ENCODE measurements around the gene TENT5C.

Gene TENT5C

DNA sequence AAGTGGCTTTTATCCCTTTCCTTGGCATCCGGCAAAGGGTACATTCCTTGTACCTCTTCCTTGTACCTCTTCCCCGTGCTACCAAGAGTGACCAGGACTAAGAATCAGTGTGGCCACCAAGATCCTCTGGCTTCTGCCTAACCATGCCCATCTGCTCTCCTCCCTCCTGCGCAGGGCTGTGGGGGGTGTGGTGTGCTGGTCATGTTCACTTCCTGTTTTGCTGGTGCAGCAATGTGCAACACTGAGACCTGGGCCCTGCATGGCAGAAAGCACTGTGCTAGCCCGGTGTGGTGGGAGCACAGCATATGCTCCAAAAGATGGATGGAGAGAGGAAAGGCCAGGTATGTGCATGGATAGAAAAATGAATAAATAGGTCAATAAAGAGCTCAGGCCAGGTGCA lies 33.3 kb upstream of the TENT5C start:
- Histone ChIP-seq H2BK5ac (ENCODE audit: low read length) (no peak overlapping the region), H3K36me3 (replicated peaks in 1 of 2; ENCODE audit: control insufficient read depth in 2 of 2, insufficient read depth in 2 of 2, low read length in 2 of 2) (no peaks in the 10 kb centered on the region), H3K27ac (replicated peaks; ENCODE audit: low read length) (no peak overlapping the region), H3K9ac (ENCODE audit: low read depth, low read length, poor library complexity) (no peak overlapping the region), H3K23ac (ENCODE audit: low read depth, low read length, poor library complexity) (no peak overlapping the region), H3K4me3 (ENCODE audit: low read length in 2 of 2) (no peak overlapping the region), H4K8ac (ENCODE audit: low read depth, low read length) (no peak overlapping the region), H3K14ac (ENCODE audit: low read length) (no peak overlapping the region), H2AK5ac (ENCODE audit: low read depth, low read length) (peak overlapping the region; percentile 70), H2BK120ac (ENCODE audit: low read depth, low read length) (peak overlapping the region; percentile 72), H3K27me3 (ENCODE audit: control insufficient read depth in 3 of 3, insufficient read depth in 3 of 3, low read depth in 1 of 3, low read length in 3 of 3) (no peaks in the 10 kb centered on the region), H3K4me1 (ENCODE audit: control insufficient read depth in 2 of 2, insufficient read depth in 1 of 2, low read depth in 1 of 2, low read length in 2 of 2) (peaks cover 0 to 6% of the 10 kb centered on the region in 2 donors), H3K79me1 (ENCODE audit: low read depth, low read length) (no peaks in the 10 kb centered on the region), H2BK12ac (ENCODE audit: low read length) (no peak overlapping the region), H2AFZ (ENCODE audit: low read length) (no peak overlapping the region), H4K91ac (ENCODE audit: low read depth, low read length, poor library complexity) (no peak overlapping the region), H2BK15ac (ENCODE audit: low read length) (no peak overlapping the region), H3K4me2 (ENCODE audit: insufficient read depth, low read length, poor library complexity, severe bottlenecking) (no peak overlapping the region), H3K9me3 (replicated peaks in 1 of 2; ENCODE audit: control insufficient read depth in 2 of 2, insufficient read depth in 1 of 2, low read depth in 1 of 2, low read length in 2 of 2) (no peaks in the 10 kb centered on the region), H3K18ac (ENCODE audit: low read length) (peak overlapping the region; percentile 44), H3K4ac (ENCODE audit: low read length) (no peak overlapping the region)
- no CpG with 5 or more reads among the region's 4 CpGs for WGBS, 2 donors (ENCODE audit: extremely low coverage in 2 of 2, insufficient read length in 2 of 2, insufficient replicate concordance in 1 of 2)
- no peak for DNase-seq (ENCODE audit: low spot score)

DNA sequence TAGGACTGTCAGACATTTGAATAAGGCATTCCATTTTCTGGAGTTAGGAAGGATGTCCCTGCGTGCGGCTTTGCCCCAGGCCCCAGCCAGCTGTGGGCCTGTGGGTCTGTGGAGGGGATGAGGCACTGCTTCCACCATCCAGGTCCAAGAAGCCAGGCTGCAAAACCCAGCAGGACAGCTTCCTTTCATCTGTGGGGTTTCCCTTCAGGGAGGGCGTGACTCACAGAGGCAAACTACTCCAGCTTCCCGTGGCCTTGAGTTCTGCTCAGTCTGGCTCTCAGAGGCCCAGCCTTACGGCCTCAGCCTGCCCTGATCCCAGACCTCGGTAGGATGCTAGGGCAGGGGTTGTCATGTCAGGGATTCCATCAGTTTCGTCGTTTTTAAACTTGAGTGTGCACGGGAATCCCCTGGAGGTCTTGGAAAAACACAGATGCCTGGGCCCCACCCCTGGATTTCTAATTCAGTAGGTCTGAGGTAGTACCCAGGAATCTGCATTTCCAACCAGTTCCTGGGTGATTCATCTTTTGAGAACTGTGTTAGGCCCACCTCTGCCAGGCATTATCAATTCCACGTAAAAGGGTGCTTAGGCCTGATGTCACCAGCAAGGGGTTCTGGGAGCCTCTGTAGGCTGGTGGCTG lies 32.3 kb upstream of the TENT5C start:
- Histone ChIP-seq H3K4me3 (ENCODE audit: low read length in 2 of 2) (no peak overlapping the region), H2AK5ac (ENCODE audit: low read depth, low read length) (no peak overlapping the region), H3K79me1 (ENCODE audit: low read depth, low read length) (no peaks in the 10 kb centered on the region), H3K14ac (ENCODE audit: low read length) (no peak overlapping the region), H4K8ac (ENCODE audit: low read depth, low read length) (no peak overlapping the region), H2BK5ac (ENCODE audit: low read length) (no peak overlapping the region), H2BK15ac (ENCODE audit: low read length) (no peak overlapping the region), H3K18ac (ENCODE audit: low read length) (peak overlapping the region; percentile 15), H4K91ac (ENCODE audit: low read depth, low read length, poor library complexity) (no peak overlapping the region), H2AFZ (ENCODE audit: low read length) (no peak overlapping the region), H3K9me3 (replicated peaks in 1 of 2; ENCODE audit: control insufficient read depth in 2 of 2, insufficient read depth in 1 of 2, low read depth in 1 of 2, low read length in 2 of 2) (no peaks in the 10 kb centered on the region), H3K9ac (ENCODE audit: low read depth, low read length, poor library complexity) (no peak overlapping the region), H2BK12ac (ENCODE audit: low read length) (no peak overlapping the region), H3K4me2 (ENCODE audit: insufficient read depth, low read length, poor library complexity, severe bottlenecking) (no peak overlapping the region), H3K4ac (ENCODE audit: low read length) (no peak overlapping the region), H3K36me3 (replicated peaks in 1 of 2; ENCODE audit: control insufficient read depth in 2 of 2, insufficient read depth in 2 of 2, low read length in 2 of 2) (no peaks in the 10 kb centered on the region), H3K4me1 (ENCODE audit: control insufficient read depth in 2 of 2, insufficient read depth in 1 of 2, low read depth in 1 of 2, low read length in 2 of 2) (peaks cover 0 to 6% of the 10 kb centered on the region in 2 donors), H3K27ac (replicated peaks; ENCODE audit: low read length) (no peak overlapping the region), H3K23ac (ENCODE audit: low read depth, low read length, poor library complexity) (no peak overlapping the region), H2BK120ac (ENCODE audit: low read depth, low read length) (no peak overlapping the region), H3K27me3 (ENCODE audit: control insufficient read depth in 3 of 3, insufficient read depth in 3 of 3, low read depth in 1 of 3, low read length in 3 of 3) (no peaks in the 10 kb centered on the region)
- DNase-seq (ENCODE audit: low spot score) = no peak
- no CpG with 5 or more reads among the region's 10 CpGs for WGBS, 2 donors (ENCODE audit: extremely low coverage in 2 of 2, insufficient read length in 2 of 2, insufficient replicate concordance in 1 of 2)

DNA sequence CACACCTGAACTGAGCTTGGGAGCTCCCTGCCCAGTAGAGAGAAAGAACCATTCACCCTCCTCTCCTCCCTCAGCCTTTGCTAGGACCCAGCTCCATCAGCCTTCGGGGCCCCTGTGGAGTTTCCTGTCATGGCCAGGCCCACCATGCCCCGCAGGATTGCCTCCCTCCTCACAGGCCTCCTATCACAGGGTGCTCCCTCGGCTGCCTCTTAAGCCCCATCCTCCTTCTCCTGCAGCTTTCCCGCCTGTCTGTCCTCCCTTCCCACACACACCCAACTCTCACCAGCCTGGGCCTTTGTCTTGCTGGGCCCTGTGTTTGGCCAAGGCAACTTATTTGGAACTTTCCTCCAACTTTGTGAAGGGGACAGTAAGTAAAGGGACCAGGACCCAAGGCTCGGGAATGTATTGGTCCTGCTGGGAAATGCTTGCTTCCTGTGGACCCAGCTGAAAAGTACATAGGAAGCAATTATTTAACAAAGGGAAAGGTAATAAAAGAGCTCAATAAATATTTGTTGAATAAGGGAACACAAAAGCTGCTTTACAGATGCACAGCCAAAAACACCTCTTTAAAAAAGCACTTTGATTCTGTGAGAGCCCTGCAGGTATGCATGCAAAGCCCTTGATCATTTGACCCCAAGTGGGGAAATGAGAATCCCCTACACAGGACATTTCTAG lies 31.6 kb upstream of the TENT5C start:
- Histone ChIP-seq H3K14ac (ENCODE audit: low read length) (no peak overlapping the region), H3K27me3 (ENCODE audit: control insufficient read depth in 3 of 3, insufficient read depth in 3 of 3, low read depth in 1 of 3, low read length in 3 of 3) (no peaks in the 10 kb centered on the region), H3K18ac (ENCODE audit: low read length) (peak overlapping the region; percentile 15), H2AK5ac (ENCODE audit: low read depth, low read length) (no peak overlapping the region), H3K36me3 (replicated peaks in 1 of 2; ENCODE audit: control insufficient read depth in 2 of 2, insufficient read depth in 2 of 2, low read length in 2 of 2) (no peaks in the 10 kb centered on the region), H3K27ac (replicated peaks; ENCODE audit: low read length) (no peak overlapping the region), H3K4me1 (ENCODE audit: control insufficient read depth in 2 of 2, insufficient read depth in 1 of 2, low read depth in 1 of 2, low read length in 2 of 2) (peaks cover 0 to 6% of the 10 kb centered on the region in 2 donors), H3K79me1 (ENCODE audit: low read depth, low read length) (no peaks in the 10 kb centered on the region), H3K4me2 (ENCODE audit: insufficient read depth, low read length, poor library complexity, severe bottlenecking) (no peak overlapping the region), H4K8ac (ENCODE audit: low read depth, low read length) (no peak overlapping the region), H3K9me3 (replicated peaks in 1 of 2; ENCODE audit: control insufficient read depth in 2 of 2, insufficient read depth in 1 of 2, low read depth in 1 of 2, low read length in 2 of 2) (no peaks in the 10 kb centered on the region), H3K4ac (ENCODE audit: low read length) (no peak overlapping the region), H2BK15ac (ENCODE audit: low read length) (no peak overlapping the region), H2BK12ac (ENCODE audit: low read length) (no peak overlapping the region), H4K91ac (ENCODE audit: low read depth, low read length, poor library complexity) (no peak overlapping the region), H3K4me3 (ENCODE audit: low read length in 2 of 2) (no peak overlapping the region), H3K9ac (ENCODE audit: low read depth, low read length, poor library complexity) (no peak overlapping the region), H3K23ac (ENCODE audit: low read depth, low read length, poor library complexity) (no peak overlapping the region), H2BK5ac (ENCODE audit: low read length) (no peak overlapping the region), H2BK120ac (ENCODE audit: low read depth, low read length) (no peak overlapping the region), H2AFZ (ENCODE audit: low read length) (no peak overlapping the region)
- WGBS, 2 donors (ENCODE audit: extremely low coverage in 2 of 2, insufficient read length in 2 of 2, insufficient replicate concordance in 1 of 2) = no CpG with 5 or more reads among the region's 5 CpGs
- no peak for DNase-seq (ENCODE audit: low spot score)

DNA sequence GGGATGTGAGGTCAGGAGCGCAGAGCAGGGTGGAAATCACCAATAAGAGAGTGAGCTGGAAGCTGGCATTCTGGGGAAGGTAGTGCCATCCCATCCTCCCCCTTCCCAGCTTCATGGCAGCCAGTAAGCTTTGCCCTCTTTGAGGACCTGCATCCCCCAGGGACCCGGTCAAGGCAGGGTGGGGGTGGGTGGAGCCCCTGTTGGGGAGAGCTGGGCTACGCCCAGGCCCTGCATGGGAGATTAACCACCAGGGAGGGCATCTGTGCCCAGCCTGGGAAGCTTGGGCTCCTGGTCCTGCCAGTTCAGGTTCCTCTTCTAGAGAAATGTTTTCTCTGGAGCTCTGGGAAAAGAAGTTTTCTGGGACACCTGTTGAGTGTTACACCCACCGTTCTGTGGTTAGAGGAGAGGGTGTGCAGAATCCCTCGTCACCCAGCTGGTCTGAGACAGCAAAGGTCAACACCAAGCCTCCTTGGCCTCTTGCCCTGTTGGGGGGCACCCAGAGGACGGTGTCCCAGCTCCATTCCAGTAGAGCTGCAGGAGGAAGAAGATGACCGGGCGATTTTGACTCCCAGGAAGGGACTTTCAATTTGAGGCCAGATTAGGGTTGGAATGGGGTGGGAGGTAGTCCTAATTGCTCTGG lies 30.1 kb upstream of the TENT5C start:
- DNase-seq (ENCODE audit: low spot score) = no peak
- no peak overlapping the region for H3K4me3 ChIP-seq (ENCODE audit: low read length in 2 of 2)
- no peaks in the 10 kb centered on the region for H3K9me3 ChIP-seq (replicated peaks in 1 of 2; ENCODE audit: control insufficient read depth in 2 of 2, insufficient read depth in 1 of 2, low read depth in 1 of 2, low read length in 2 of 2)
- no peak overlapping the region for H2AFZ ChIP-seq (ENCODE audit: low read length)
- no peaks in the 10 kb centered on the region for H3K36me3 ChIP-seq (replicated peaks in 1 of 2; ENCODE audit: control insufficient read depth in 2 of 2, insufficient read depth in 2 of 2, low read length in 2 of 2)
- H4K91ac ChIP-seq (ENCODE audit: low read depth, low read length, poor library complexity) = no peak overlapping the region
- no peak overlapping the region for H2BK12ac ChIP-seq (ENCODE audit: low read length)
- H3K27me3 ChIP-seq (ENCODE audit: control insufficient read depth in 3 of 3, insufficient read depth in 3 of 3, low read depth in 1 of 3, low read length in 3 of 3) = no peaks in the 10 kb centered on the region
- no peak overlapping the region for H2BK15ac ChIP-seq (ENCODE audit: low read length)
- WGBS, 2 donors (ENCODE audit: extremely low coverage in 2 of 2, insufficient read length in 2 of 2, insufficient replicate concordance in 1 of 2) = no CpG with 5 or more reads among the region's 8 CpGs
- H3K14ac ChIP-seq (ENCODE audit: low read length) = no peak overlapping the region
- no peak overlapping the region for H3K4ac ChIP-seq (ENCODE audit: low read length)
- no peak overlapping the region for H2BK5ac ChIP-seq (ENCODE audit: low read length)
- no peak overlapping the region for H3K18ac ChIP-seq (ENCODE audit: low read length)
- no peak overlapping the region for H4K8ac ChIP-seq (ENCODE audit: low read depth, low read length)
- H3K4me1 ChIP-seq (ENCODE audit: control insufficient read depth in 2 of 2, insufficient read depth in 1 of 2, low read depth in 1 of 2, low read length in 2 of 2) = peaks cover 0 to 6% of the 10 kb centered on the region in 2 donors
- H3K79me1 ChIP-seq (ENCODE audit: low read depth, low read length) = no peaks in the 10 kb centered on the region
- no peak overlapping the region for H2AK5ac ChIP-seq (ENCODE audit: low read depth, low read length)
- no peak overlapping the region for H3K23ac ChIP-seq (ENCODE audit: low read depth, low read length, poor library complexity)
- H2BK120ac ChIP-seq (ENCODE audit: low read depth, low read length) = no peak overlapping the region
- no peak overlapping the region for H3K4me2 ChIP-seq (ENCODE audit: insufficient read depth, low read length, poor library complexity, severe bottlenecking)
- no peak overlapping the region for H3K27ac ChIP-seq (replicated peaks; ENCODE audit: low read length)
- H3K9ac ChIP-seq (ENCODE audit: low read depth, low read length, poor library complexity) = no peak overlapping the region

Data from neuronal stem cell (in vitro differentiated cells).